ENCODE data around the gene RINL. TPM values are rescaled to one million over a fixed set of nuclear protein-coding genes. Genes with fewer than 3 reads are reported as not detected.
"Not testable (repeated sequence)": the region's sequence is repeated elsewhere in the genome, so short reads cannot be mapped to it uniquely, and the experiment has no call there.

The RINL gene
- total RNA-seq, 2 donors from 2014 or later = 105 to 137 TPM

- H3K9me3 Mint-ChIP-seq = no peaks in the 10 kb centered on the region
- peaks cover 13 to 33% of the 10 kb centered on the region in 2 donors for H3K36me3 Mint-ChIP-seq
- DNase-seq (ENCODE audit: low spot score in 2 of 2) = no peak
- no peak for ATAC-seq
- H3K27ac Mint-ChIP-seq = no peak overlapping the region
These were observed 10.8 kb downstream of the RINL start for GRCh38 chr19:38867171-38867780.

GRCh38 chr19:38862321-38863059 lies 15.6 kb downstream of the RINL start:
- no peaks in the 10 kb centered on the region for H3K9me3 Mint-ChIP-seq
- DNase-seq (ENCODE audit: low spot score in 2 of 2) = no peak
- ATAC-seq = no peak
- peak overlapping the region in 1 of 2 donors; percentile 22 for H3K27ac Mint-ChIP-seq
- H3K36me3 Mint-ChIP-seq = no peaks in the 10 kb centered on the region

GRCh38 chr19:38861368-38861767 lies 16.7 kb downstream of the RINL start:
- Mint-ChIP-seq H3K36me3 (no peaks in the 10 kb centered on the region), H3K27ac (no peak overlapping the region), H3K9me3 (no peaks in the 10 kb centered on the region)
- ATAC-seq (no peak), DNase-seq (ENCODE audit: low spot score in 2 of 2) (no peak)

- H3K36me3 Mint-ChIP-seq; DNase-seq (ENCODE audit: low spot score in 2 of 2); H3K9me3 Mint-ChIP-seq; ATAC-seq; H3K27ac Mint-ChIP-seq: not testable (repeated sequence)
These were observed 18.4 kb downstream of the RINL start for GRCh38 chr19:38859631-38860204.

GRCh38 chr19:38856813-38857212 lies 21.3 kb downstream of the RINL start:
- Mint-ChIP-seq H3K27ac (peak overlapping the region in 1 of 2 donors; percentile 83), H3K9me3 (no peaks in the 10 kb centered on the region), H3K36me3 (peaks cover 0 to 8% of the 10 kb centered on the region in 2 donors)
- DNase-seq (ENCODE audit: low spot score in 2 of 2) (no peak), ATAC-seq (no peak)

- not testable (repeated sequence) for H3K27ac Mint-ChIP-seq, ATAC-seq
These were observed 22.3 kb downstream of the RINL start for GRCh38 chr19:38855751-38856150.

GRCh38 chr19:38854961-38855360 lies 23.1 kb downstream of the RINL start:
- not testable (repeated sequence) for H3K27ac Mint-ChIP-seq; ATAC-seq; H3K9me3 Mint-ChIP-seq; DNase-seq (ENCODE audit: low spot score in 2 of 2)
- peaks cover 11 to 16% of the 10 kb centered on the region in 2 donors for H3K36me3 Mint-ChIP-seq

More at GRCh38 chr19:38855751-38856150, 22.3 kb downstream of the RINL start:
- H3K36me3 Mint-ChIP-seq = peaks cover 11 to 16% of the 10 kb centered on the region in 2 donors
- not testable (repeated sequence) for DNase-seq (ENCODE audit: low spot score in 2 of 2); H3K9me3 Mint-ChIP-seq

GRCh38 chr19:38853214-38853613 lies 24.9 kb downstream of the RINL start:
- DNase-seq (ENCODE audit: low spot score in 2 of 2) (no peak), ATAC-seq (no peak)
- Mint-ChIP-seq H3K27ac (peak overlapping the region; percentile 93 to 99), H3K9me3 (no peaks in the 10 kb centered on the region), H3K36me3 (peaks cover 21 to 26% of the 10 kb centered on the region in 2 donors)

- H3K27ac Mint-ChIP-seq = peak overlapping the region; percentile 93 to 99
- no peaks in the 10 kb centered on the region for H3K9me3 Mint-ChIP-seq
- DNase-seq (ENCODE audit: low spot score in 2 of 2) (peak; percentile 57 to 83), ATAC-seq (peak in 1 of 2 donors; percentile 29)
- H3K36me3 Mint-ChIP-seq = peaks cover 28 to 34% of the 10 kb centered on the region in 2 donors
These were observed 25.6 kb downstream of the RINL start for GRCh38 chr19:38852231-38853044.

GRCh38 chr19:38851622-38852230 lies 26.3 kb downstream of the RINL start:
- H3K36me3 Mint-ChIP-seq = peaks cover 36 to 41% of the 10 kb centered on the region in 2 donors
- peak; percentile 5 to 23 for ATAC-seq
- no peaks in the 10 kb centered on the region for H3K9me3 Mint-ChIP-seq
- peak overlapping the region; percentile 99 for H3K27ac Mint-ChIP-seq
- DNase-seq (ENCODE audit: low spot score in 2 of 2) = peak; percentile 91 to 92

GRCh38 chr19:38850976-38851621 lies 27.0 kb downstream of the RINL start:
- ATAC-seq (no peak), DNase-seq (ENCODE audit: low spot score in 2 of 2) (peak in 1 of 2 donors; percentile 72)
- H3K36me3 Mint-ChIP-seq = peaks cover 40 to 45% of the 10 kb centered on the region in 2 donors

GRCh38 chr19:38850436-38850975 lies 27.6 kb downstream of the RINL start:
- peak overlapping the region; percentile 99 for H3K27ac Mint-ChIP-seq
- no peaks in the 10 kb centered on the region for H3K9me3 Mint-ChIP-seq
- peak; percentile 82 to 83 for ATAC-seq
- H3K36me3 Mint-ChIP-seq = peaks cover 46 to 51% of the 10 kb centered on the region in 2 donors
- peak in 1 of 2 donors; percentile 100 for DNase-seq (ENCODE audit: low spot score in 2 of 2)

More at GRCh38 chr19:38850976-38851621, 27.0 kb downstream of the RINL start:
- Mint-ChIP-seq H3K27ac (peak overlapping the region; percentile 99), H3K9me3 (no peaks in the 10 kb centered on the region)

GRCh38 chr19:38849860-38850435 lies 28.1 kb downstream of the RINL start, which contains the start of gene HNRNPL:
Gene HNRNPL (minus strand): TSS chr19:38849986. CDS start chr19:38849966, 20 bp downstream.
- ATAC-seq (peak; percentile 68 to 72), DNase-seq (ENCODE audit: low spot score in 2 of 2) (peak; percentile 100)
- Mint-ChIP-seq H3K9me3 (no peaks in the 10 kb centered on the region), H3K36me3 (peaks cover 51 to 57% of the 10 kb centered on the region in 2 donors), H3K27ac (peak within 1 kb of the TSS; percentile 99)

GRCh38 chr19:38849147-38849859 lies 28.8 kb downstream of the RINL start:
- peaks cover 55 to 63% of the 10 kb centered on the region in 2 donors for H3K36me3 Mint-ChIP-seq
- H3K27ac Mint-ChIP-seq = peak overlapping the region; percentile 99
- ATAC-seq (peak; percentile 15 to 31), DNase-seq (ENCODE audit: low spot score in 2 of 2) (peak; percentile 97 to 98)
- no peaks in the 10 kb centered on the region for H3K9me3 Mint-ChIP-seq

Measured in activated naive CD4-positive, alpha-beta T cell treated with anti-CD3 and anti-CD28 coated beads, Interleukin-2, amount 50 U/mL, for 72 hours (primary cell).